Measurements from ENCODE around the gene GSTO1.
A peak's percentile ranks its signal among the peaks of the same experiment; 100 is the strongest.

Gene GSTO1

DNA sequence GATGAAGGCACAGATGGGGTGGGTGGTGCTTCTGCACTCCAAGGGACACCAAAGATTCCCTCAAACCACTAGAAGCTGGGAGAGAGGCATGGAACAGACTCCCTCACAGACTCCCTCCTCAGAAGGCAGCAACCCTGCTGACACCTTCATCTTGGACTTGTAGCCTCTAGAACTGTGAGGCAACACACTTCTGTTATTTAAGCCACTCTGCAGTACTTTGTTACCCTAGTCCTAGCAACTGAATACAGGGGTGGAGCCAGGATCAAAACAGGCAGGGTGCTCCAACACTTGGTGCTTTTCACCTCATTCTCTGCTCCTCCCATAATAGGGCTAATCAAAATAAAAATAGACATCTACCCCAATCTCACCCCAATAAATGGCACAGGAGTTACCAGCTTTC lies 2.3 kb upstream of the GSTO1 start:
- DNase-seq, result no peak

DNA sequence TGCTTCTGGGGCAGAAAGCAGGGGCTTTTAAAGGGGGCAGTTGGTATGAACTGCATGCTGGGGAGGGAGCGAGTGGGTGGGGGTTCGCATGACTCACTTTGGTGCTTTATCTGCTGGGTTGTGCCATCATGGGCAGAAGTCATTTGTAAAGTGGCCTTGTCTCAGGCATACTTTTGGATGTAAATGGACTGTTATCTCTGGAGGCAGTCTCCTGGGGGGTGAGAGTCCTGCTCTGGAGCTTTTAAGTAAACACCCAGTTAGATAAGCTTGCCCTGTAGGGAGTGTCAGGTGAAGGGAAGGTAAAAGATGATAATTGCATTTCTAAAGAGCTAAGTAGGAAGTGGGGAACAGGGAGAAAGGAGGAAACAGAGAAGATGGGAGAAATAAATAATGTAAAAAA lies 1.6 kb upstream of the GSTO1 start:
- no peak for DNase-seq

DNA sequence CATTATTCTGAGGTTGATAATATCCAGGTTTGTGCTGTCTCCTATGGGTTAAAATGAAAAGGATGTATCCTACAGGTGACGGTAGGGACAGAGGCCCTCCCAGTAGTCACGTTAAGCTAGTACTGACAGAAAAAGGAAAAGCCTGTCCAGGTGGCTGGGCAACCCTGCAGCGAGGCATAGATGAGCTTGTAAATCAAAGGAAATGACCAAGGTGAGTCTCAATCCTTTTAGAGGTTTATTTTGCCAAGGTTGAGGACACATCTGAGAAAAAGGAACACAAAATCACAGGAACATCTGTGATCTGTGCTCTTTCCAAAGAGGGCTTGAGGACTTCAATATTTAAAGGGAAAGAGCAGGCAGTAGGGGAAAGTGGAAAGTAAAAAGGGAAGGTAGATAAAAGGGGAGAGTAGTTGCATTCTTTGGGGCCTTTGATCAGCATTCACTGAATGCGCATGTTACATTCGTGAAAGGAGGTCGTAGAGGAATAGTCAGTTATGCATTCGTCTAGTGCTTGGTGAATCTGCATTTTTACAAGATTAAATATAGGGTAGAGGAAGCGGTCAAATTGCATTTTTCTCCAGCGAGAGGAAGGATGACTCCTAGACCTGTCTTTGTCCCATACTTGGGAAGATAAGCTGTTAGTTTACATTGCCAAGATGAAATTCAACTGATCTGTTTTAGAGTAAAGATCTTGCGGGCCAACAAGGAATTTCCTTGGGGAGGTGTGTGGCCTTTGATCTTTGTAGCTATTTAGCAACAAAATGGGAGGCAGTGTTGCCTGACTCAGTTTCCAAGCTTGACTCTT lies 884 bp upstream of the GSTO1 start:
- no peak for DNase-seq

DNA sequence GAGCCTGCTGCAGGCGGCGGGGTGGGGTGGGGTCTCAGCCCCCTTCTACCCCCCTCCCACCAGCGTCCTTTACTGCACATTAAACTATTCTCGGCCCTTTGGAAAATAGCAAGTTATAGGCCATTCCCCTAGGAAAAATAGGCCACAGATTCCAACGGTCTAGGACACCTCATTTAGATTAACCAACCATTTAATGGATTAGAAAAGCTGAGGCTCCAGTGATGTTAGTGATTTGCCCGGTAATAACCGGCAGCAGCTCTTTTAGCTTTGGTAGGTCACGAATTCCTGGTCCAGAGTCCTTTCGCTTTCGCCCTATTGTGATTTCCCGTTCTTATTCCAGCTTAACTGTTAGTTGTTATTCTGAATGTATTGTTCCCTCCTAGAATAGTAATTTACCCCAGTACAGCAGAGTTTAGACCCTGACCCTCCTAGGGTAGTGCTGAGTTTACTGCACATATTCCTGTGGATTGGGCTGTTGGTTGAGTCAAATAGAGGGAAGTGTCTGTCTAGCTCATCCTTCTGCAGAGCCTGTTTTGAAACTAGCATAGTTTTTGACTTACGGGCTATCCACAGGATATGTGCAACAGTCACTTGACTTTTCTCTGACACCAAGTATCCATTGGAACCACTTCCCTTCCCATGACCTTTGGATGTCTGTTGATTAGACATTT lies 754 bp downstream of the GSTO1 start:
- DNase-seq, result peak; percentile 29

DNA sequence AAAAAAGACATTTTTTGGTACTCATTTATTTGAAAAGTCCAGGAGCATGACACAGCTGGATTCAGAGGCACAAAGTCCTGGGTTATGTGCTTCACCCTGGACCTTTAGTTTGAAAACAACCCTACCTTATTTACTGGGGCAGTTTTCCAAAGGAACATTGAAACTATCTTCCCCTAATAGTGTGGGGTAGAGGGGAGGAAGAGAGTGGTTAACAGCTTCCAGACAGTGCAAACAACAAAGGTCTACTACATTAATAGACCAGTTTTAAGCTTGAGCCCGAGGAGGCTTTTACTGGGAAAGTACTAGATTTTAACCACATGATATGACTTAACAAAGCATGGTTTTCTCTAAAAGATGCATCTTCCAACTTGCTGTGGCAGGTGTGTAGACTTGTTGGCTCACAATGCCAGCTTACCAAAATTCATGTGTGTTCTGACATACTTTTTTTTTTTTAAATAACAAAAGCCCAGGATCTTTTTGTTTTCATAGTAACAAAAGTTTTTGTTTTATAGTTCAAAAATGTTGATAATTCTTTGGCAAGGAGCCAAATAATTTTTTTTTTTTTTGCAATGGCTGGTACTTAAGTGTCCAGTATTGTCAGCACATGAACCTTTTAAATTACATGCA lies 1.8 kb downstream of the GSTO1 start:
- no peak for DNase-seq

DNA sequence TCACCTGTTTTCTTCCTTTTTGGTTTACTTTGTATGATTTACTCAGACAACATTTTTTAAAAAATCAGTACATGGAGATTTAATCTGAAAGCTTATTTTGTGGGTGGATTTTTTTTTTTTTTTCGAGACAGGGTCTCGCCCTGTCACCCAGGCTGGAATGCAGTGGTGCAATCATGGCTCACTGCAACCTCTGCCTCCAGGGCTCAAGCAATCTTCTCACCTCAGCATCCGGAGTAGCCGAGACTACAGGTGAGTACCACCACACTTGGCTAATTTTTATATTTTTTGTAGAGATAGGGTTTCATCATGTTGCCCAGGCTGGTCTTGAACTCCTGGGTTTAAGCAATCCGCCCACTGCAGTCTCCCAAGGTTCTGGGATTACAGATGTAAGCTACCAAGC lies 2.5 kb downstream of the GSTO1 start:
- DNase-seq, result no peak

DNA sequence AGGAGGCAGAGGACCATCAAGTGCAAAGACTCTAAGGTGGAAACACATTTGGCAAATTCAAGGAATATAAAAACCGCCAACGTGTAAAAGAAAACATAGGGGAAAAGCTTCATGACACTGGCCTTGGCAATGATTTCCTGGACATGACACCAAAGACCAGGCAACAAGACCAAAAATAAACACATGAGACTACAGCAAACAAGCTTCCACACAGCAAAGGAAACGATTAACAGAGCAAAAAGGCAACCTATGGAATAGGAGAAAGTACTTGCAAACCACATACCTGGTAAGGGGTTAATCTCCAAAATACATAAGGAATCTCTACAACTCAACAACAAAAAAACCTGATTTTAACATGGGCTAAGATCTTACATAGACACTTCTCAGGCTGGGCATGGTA lies 3.5 kb downstream of the GSTO1 start:
- no peak for DNase-seq

DNA sequence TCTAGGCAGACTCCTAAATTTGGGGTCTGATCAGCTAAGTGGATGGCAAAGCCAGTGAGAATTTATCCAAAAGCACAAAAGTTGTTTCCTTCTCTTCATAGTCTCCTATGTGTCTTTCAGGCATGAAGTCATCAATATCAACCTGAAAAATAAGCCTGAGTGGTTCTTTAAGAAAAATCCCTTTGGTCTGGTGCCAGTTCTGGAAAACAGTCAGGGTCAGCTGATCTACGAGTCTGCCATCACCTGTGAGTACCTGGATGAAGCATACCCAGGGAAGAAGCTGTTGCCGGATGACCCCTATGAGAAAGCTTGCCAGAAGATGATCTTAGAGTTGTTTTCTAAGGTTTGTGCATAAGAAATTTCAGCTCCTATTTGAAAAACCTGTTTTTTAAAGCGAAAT lies 4.8 kb downstream of the GSTO1 start:
- no peak for DNase-seq

DNA sequence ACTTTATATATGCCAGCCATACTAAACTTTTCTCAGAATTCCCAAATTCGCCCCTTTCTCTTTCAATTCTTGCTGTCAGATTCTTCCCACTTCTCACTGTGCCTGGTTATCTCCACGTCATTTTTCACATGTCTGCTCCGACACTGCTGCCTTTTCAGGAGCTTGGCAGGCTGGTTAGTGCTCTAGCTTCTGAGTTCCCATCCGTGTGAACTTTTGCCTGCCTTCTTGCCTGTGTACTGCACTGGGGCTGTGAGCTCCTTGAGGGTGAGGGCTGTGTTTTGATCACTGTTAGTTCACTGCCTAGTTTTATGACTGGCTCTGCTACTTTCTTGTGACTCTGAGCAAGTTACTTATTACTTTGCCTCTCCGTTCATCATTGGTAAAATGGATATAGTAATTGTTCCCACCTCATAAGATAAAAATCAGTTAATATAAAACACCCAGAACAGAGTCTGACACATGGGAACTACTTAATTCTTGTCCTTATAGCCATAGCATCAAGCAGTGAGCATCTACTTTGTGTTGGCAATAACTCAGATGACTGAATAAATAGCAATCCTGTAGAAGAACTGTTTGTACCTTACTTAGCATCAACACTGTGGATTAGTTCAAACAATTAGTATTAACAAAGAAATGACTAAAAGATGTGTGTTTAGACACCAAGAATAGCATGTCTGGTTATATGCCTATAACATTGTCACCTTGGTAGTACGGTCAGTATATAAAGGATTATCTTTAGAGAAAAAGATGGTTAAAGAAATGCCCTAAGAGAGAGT lies 5.5 kb downstream of the GSTO1 start:
- no peak for DNase-seq

DNA sequence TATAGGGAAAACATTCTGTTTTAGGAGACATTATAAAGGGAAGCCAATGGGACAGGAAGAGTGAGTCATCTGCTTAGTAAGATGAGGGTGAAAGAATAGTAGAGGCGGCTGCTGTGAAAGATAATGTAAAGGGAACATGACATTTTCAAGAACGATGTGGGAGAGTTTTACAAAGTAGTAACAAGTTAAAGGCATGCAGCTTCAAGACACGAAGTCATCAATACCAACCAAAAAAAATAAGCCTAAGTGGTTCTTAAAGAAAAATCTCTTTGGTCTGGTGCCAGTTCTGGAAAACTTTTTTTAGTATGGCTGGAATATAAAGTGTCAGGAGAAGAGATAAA lies 6.1 kb downstream of the GSTO1 start:
- no peak for DNase-seq

DNA sequence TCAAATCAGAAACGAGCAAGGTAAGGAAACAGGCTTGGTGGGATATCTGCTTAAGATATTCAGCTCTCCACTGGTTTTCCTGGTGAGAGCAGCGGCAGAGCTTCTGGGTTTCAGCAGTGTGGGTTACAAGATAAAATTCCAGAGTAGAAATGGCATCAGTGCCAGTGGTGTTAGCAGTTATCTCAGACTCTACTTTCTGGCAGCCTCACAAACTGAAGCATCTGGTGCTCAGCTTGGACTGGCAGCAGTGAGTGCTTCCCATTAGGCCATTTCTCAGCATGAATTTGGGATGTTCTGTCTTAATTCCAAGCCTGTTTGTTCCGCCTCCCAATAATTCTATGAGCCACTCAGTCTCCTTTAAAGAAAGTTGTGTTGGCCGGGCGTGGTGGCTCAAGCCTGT lies 7.4 kb downstream of the GSTO1 start:
- DNase-seq, result no peak

DNA sequence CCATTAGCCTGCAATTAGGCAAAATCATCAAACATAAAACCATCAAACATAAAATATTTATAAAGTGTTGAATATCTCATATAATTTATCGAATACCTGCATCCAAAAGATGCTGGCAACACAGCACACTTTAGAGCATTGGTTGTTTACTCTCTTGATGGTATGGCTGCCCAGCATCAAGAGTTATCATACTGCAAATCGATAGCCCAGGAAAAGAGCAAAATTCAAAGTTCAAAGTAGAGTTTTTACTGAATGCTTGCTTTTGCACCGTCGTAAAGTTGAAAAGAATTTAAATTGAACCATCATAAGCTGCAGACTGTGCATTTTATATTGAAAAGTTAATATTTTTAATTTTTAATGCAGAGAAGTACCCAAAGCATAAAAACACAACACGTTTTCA lies 10.1 kb downstream of the GSTO1 start:
- no peak for DNase-seq

DNA sequence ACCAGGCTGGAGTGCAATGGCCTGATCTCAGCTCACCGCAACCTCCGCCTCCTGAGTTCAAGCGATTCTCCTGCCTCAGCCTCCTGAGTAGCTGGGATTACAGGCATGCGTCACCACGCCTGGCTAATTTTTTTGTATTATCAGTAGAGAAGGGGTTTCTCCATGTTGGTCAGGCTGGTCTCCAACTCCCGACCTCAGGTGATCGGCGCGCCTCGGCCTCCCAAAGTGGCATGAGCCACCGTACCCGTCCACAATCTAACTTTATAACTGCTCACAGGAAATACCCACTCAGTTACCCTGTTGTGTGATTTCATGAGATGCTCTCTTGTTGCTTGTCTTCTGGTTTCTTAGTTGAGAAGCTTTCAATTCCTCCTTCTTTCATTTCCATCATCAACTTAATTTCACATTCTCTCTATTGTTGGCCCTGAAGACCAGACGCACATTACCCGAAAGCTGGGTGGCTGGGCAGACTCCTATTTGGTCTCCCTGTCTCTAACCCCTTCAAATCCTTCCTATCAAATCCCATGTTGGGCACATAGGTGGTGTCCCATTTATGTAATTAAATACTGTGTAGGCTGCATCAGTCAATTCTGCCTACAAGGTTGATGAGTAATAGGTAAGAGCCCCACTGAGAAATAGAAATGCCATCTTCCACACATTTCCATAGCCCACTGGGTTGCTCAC lies 13.2 kb downstream of the GSTO1 start:
- DNase-seq, result no peak

DNA sequence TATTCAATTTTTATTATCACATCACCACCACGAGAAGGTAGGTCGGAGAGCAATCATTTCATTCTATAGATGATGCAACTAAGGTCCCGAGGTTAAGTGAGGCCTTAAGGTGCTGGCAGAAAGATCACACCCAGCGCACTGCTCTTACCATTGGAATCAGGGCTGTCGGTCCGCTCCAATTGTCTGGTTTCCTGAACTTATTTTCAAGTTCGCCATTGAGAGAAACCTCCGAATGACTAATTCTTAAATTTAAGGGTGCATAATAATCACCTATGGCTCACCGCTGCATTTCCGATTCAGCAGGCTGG lies 13.7 kb downstream of the GSTO1 start:
- no peak for DNase-seq

DNA sequence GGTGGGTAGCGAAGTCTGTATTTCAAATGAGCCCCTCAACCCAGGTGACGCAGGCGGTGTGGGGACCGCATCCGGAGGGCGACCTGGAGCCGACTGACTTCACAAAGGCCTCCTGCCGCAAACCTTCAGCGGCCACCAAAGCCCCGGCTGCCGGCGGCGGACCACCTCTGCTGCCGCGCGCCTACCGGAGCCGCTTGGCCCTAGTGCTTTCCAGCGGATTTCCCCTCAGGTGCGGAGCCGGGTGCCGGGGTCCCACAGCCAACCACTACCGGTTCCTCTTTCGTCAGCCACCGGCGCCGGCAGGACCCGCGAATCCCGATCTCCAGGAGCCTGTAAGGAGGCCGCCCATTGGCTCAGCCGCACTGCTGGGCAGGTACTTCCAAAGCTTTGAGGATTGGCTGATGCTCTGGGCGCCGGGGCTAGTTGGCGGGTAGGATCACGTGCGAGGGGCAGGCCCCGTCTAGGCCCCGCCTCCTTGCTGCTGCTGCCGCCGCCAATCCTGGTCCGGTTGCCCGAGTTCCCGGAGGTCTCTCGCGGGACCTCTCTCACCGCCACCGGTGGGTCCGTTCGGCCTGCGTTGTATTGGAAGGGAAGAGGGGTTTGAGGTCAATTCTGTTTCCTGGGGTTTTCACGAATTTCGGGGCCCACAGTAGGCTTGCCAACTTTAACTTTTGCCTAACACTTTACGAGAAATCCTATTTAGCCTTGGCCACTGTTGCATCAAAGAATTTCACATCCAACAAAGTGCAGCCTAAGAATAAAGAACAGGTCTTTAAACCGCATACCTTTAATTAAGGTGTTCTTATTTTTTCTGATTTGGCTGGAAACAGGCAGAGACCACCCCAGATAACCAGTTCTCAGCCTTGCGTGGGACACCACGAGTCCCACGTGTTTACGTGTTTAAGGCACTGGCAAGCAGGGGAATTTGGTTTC lies 14.3 kb downstream of the GSTO1 start, which contains the start of gene GSTO2:
TSS of gene GSTO2 (plus strand) at position 472 of the 933 bp plus-strand sequence. CDS start 5,732 bp downstream, outside the sequence.
- peak; percentile 93 for DNase-seq

DNA sequence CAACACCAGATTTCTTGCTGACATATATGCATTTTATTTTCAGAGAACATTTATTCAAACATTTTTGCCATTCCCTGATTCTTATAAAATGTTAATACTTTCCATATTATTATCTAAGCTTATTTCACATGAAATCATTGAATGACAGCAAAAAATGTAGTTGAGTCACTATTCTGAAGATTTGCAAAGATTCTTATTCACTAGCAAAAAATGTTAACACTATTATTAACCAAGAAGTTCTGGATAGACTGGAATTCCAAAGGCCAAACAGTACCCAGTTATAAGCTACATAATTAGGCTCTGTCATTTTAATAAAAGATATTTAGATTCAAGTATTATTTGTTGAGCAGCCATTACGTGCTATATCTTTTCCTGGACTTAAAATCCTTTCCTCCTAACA lies 18.6 kb downstream of the GSTO1 start:
- DNase-seq, result no peak

DNA sequence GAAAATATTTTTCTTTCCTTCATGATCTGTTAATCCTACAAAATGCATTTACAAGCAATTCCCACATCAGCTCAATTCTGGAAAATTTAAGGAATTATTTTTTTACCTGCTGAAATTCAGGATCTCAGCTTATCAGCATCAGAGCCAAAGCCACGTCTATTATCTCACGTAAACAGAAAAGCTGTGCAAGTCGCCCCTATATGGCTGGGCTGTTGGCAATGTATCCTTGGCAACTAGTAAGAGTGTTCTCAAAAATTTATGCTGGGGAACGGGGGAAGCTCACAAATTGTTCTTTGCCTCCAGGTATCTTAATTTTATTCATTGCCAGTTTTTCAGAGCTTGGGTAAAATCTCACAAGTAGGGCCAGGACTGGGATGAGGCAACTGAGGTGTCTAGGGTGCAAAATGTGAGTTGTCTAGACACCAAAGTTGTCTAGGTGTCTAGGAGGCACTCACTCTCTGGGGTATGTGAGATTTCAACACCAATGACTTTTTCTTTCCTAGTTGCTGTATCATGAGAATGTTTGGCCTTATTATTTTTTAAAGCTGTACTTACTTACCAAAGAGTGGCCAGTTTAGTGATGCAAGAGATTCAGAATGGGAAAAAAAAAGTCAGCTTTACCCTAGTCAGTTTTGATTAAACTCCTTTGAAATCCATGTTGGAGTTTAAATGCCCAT lies 19.3 kb downstream of the GSTO1 start:
- no peak for DNase-seq

DNA sequence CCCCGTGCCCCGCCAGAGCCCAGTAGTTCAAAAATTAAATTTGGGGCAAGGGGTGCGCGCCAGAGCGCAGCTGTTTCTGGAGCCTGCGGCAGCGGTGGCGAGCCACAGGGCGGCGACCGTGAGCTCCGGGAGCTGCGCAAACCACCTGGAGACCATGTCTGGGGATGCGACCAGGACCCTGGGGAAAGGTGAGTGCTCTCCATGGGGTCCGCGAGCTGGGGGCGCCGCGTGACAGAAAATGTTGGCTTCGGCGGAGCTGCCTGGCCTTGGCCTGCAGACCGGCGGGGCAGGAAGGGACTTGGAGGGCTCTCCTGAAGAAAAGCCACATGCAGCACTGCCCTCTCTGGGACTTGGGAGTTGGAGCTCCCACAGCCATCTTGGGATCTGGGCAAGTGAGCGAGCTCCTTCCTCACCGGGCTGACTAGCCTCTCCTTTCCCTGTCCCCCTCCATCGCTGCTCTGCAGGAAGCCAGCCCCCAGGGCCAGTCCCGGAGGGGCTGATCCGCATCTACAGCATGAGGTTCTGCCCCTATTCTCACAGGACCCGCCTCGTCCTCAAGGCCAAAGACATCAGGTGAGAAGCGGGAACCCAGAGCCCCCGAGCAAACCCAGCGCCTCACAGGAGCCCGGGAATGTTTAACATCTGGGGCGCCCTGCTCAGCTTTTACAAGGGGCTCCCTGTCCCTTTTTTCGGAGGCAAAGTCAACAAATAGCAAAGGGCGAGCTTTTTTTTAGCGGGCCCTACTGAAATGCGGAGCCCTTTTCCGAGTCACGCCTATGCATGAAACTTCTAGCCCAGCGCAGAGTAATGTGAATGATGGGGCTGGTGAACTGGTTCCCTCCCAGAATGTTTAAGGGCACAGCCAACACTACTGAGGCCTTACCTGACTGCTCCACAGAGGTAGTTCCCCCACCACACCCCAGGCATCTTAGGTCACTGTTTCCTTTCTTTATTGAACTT lies 20.4 kb downstream of the GSTO1 start:
- DNase-seq, result no peak

DNA sequence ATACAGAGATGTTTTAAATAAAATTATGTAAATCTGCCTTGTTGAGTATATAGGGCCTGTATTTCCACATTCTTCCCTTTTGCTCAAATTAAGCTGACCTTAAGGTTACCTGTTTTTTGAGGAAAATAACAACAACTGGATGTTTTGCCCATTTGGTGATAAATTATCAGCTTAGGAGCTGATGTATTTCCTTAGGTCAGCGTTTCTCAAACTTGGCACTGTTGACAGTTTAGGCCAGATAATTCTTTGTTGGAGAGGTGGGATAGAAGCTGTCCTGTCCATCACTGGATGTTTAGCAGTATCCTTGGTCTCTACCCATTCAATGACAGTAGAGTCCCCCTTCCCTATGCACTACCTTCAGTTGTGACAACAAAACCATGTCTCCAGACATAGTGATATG lies 21.5 kb downstream of the GSTO1 start:
- DNase-seq, result no peak

DNA sequence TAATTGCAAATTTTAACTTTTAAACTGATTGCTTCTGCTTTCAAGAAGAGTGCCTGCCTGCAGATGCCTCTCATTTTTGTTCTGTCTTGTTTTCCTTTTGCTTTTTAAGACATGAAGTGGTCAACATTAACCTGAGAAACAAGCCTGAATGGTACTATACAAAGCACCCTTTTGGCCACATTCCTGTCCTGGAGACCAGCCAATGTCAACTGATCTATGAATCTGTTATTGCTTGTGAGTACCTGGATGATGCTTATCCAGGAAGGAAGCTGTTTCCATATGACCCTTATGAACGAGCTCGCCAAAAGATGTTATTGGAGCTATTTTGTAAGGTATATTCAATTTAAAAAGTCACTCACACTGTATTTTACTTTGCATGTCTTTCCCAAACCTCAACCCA lies 23.1 kb downstream of the GSTO1 start:
- no peak for DNase-seq
